Nephron progenitor cell (in vitro differentiated cells): ENCODE measurements around the gene ZBTB7C.

Experiments
- DNase-seq: peaks from one replicate; pipeline ENCODE4 v3.0.0; 2021
- H3K27ac Mint-ChIP-seq: 2 replicates; pipeline ENCODE4 v1.8.0; 2021; ENCODE audit warnings: mild to moderate bottlenecking, moderate library complexity, mixed read lengths
- H3K27me3 Mint-ChIP-seq: 2 replicates; pipeline ENCODE4 v1.8.0; 2021; ENCODE audit warnings: mild to moderate bottlenecking, low read depth, mixed read lengths; ENCODE audit not compliant: poor library complexity
- H3K36me3 Mint-ChIP-seq: 2 replicates; pipeline ENCODE4 v1.8.0; 2021; ENCODE audit warnings: low read depth, mixed read lengths
- H3K4me1 Mint-ChIP-seq: 2 replicates; pipeline ENCODE4 v1.8.0; 2021; ENCODE audit warnings: mixed read lengths
- H3K4me3 Mint-ChIP-seq: 2 replicates; pipeline ENCODE4 v1.8.0; 2021; ENCODE audit warnings: mild to moderate bottlenecking, moderate library complexity, mixed read lengths
- H3K9me3 Mint-ChIP-seq: 2 replicates; pipeline ENCODE4 v1.8.0; 2021; ENCODE audit warnings: mild to moderate bottlenecking, moderate library complexity, mixed read lengths
- CTCF ChIP-seq: fragments of 200-600 bp; sonication (generic); IDR thresholded peaks from 2 replicates; pipeline ENCODE4 v1.5.0; 2021; ENCODE audit warnings: antibody characterized with exemption

Gene ZBTB7C

GRCh38 chr18:48376934-48377333, 32.2 kb downstream of the ZBTB7C start:
- Mint-ChIP-seq H3K27me3 (peaks cover 10% of the 10 kb centered on the region), H3K36me3 (no peaks in the 10 kb centered on the region), H3K9me3 (no peaks in the 10 kb centered on the region), H3K4me3 (no peak overlapping the region), H3K4me1 (peaks cover 34% of the 10 kb centered on the region), H3K27ac (no peak overlapping the region)
- no peak for DNase-seq
- no peak for TF ChIP-seq CTCF

- H3K27me3 Mint-ChIP-seq, result peaks cover 10% of the 10 kb centered on the region
- no peak overlapping the region for H3K27ac Mint-ChIP-seq
- H3K9me3 Mint-ChIP-seq, result no peaks in the 10 kb centered on the region
- no peak for TF ChIP-seq CTCF
- DNase-seq, result peak; percentile 44
- H3K4me1 Mint-ChIP-seq, result peaks cover 34% of the 10 kb centered on the region
- no peak overlapping the region for H3K4me3 Mint-ChIP-seq
- H3K36me3 Mint-ChIP-seq, result no peaks in the 10 kb centered on the region
Measured at GRCh38 chr18:48376406-48376805, 32.8 kb downstream of the ZBTB7C start.

GRCh38 chr18:48375150-48375800, 33.9 kb downstream of the ZBTB7C start:
- Mint-ChIP-seq H3K27ac (peak overlapping the region; percentile 66), H3K4me1 (peaks cover 43% of the 10 kb centered on the region), H3K4me3 (no peak overlapping the region), H3K36me3 (no peaks in the 10 kb centered on the region), H3K27me3 (peaks cover 4% of the 10 kb centered on the region), H3K9me3 (no peaks in the 10 kb centered on the region)
- DNase-seq, result no peak
- TF ChIP-seq CTCF, result no peak

GRCh38 chr18:48374423-48375149, 34.6 kb downstream of the ZBTB7C start:
- Mint-ChIP-seq H3K4me3 (no peak overlapping the region), H3K27me3 (peaks cover 2% of the 10 kb centered on the region), H3K27ac (peak overlapping the region; percentile 66), H3K9me3 (peaks cover 5% of the 10 kb centered on the region), H3K36me3 (no peaks in the 10 kb centered on the region), H3K4me1 (peaks cover 43% of the 10 kb centered on the region)
- no peak for TF ChIP-seq CTCF
- DNase-seq, result no peak

- H3K27me3 Mint-ChIP-seq, result no peaks in the 10 kb centered on the region
- H3K36me3 Mint-ChIP-seq, result no peaks in the 10 kb centered on the region
- no peak overlapping the region for H3K27ac Mint-ChIP-seq
- DNase-seq, result no peak
- H3K4me1 Mint-ChIP-seq, result peaks cover 45% of the 10 kb centered on the region
- no peak overlapping the region for H3K4me3 Mint-ChIP-seq
- peaks cover 8% of the 10 kb centered on the region for H3K9me3 Mint-ChIP-seq
- TF ChIP-seq CTCF, result no peak
Measured at GRCh38 chr18:48371854-48372602, 37.2 kb downstream of the ZBTB7C start.
